ENCODE measurements around the gene ACOX2. TPM values are rescaled to one million over a fixed set of nuclear protein-coding genes. Genes with fewer than 3 reads are reported as not detected.

ACOX2 gene
- total and polyA plus RNA-seq, 7 experiments from 2014 or later = not detected

DNA sequence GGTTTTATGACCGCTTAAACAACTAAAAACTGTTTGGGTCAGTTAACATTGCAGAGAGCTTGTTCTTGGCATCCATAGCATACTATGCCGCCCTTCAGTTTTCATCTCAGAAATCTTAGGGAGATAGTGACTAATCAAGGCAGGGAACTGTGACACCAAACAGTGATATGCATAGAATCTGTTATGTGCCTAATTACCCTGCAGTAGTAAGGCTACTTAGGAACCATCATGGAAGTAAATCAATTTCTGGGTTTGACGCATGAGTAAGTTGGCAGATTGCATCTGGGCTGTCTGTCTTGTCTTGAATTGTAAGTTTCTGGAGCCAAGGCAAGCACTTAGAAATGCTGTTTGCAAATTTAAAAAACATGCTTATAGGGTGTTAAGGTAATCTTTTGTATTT is 22.6 kb downstream of the ACOX2 start:
- H3K27ac Mint-ChIP-seq = no peak overlapping the region
- ATAC-seq = no peak
- CTCF ChIA-PET = no interaction called here
- Histone ChIP-seq H3K9me3 (ENCODE audit: control insufficient read depth in 2 of 3, low read length in 3 of 3) (no peaks in the 10 kb centered on the region), H3K4me3 (ENCODE audit: low read length) (no peak overlapping the region), H3K36me3 (ENCODE audit: control insufficient read depth in 2 of 3, insufficient read depth in 3 of 3, low read length in 3 of 3) (no peaks in the 10 kb centered on the region), H3K4me1 (ENCODE audit: control insufficient read depth in 2 of 2, insufficient read depth in 2 of 2, low read length in 2 of 2) (no peaks in the 10 kb centered on the region), H3K27ac (ENCODE audit: low read depth, low read length) (no peak overlapping the region), H3K27me3 (ENCODE audit: control insufficient read depth in 2 of 2, insufficient read depth in 2 of 2, low read length in 2 of 2) (no peaks in the 10 kb centered on the region)
- POLR2A ChIA-PET = no interaction called here
- H3K36me3 Mint-ChIP-seq = peaks cover 0 to 7% (median 0%) of the 10 kb centered on the region in 5 donors
- H3K9me3 Mint-ChIP-seq = no peaks in the 10 kb centered on the region
- H3K4me3 Mint-ChIP-seq = no peak overlapping the region
- no peak for DNase-seq
- H3K27me3 Mint-ChIP-seq = peaks cover 0 to 10% (median 0%) of the 10 kb centered on the region in 5 donors
- no peaks in the 10 kb centered on the region for H3K4me1 Mint-ChIP-seq
- intact Hi-C loops (cut with micrococcal nuclease) = no loop called here

GRCh38 chr3:58508437-58508836 is 28.6 kb downstream of the ACOX2 start:
- H3K9me3 Mint-ChIP-seq = no peaks in the 10 kb centered on the region
- Histone ChIP-seq H3K27me3 (ENCODE audit: control insufficient read depth in 2 of 2, insufficient read depth in 2 of 2, low read length in 2 of 2) (no peaks in the 10 kb centered on the region), H3K4me3 (ENCODE audit: low read length) (no peak overlapping the region), H3K27ac (ENCODE audit: low read depth, low read length) (no peak overlapping the region), H3K4me1 (ENCODE audit: control insufficient read depth in 2 of 2, insufficient read depth in 2 of 2, low read length in 2 of 2) (no peaks in the 10 kb centered on the region), H3K36me3 (ENCODE audit: control insufficient read depth in 2 of 3, insufficient read depth in 3 of 3, low read length in 3 of 3) (no peaks in the 10 kb centered on the region), H3K9me3 (ENCODE audit: control insufficient read depth in 2 of 3, low read length in 3 of 3) (no peaks in the 10 kb centered on the region)
- intact Hi-C loops (cut with micrococcal nuclease) = no loop called here
- POLR2A ChIA-PET = no interaction called here
- no peak for ATAC-seq
- H3K36me3 Mint-ChIP-seq = peaks cover 0 to 12% (median 0%) of the 10 kb centered on the region in 5 donors
- H3K27ac Mint-ChIP-seq = no peak overlapping the region
- CTCF ChIA-PET = no interaction called here
- H3K4me3 Mint-ChIP-seq = no peak overlapping the region
- no peaks in the 10 kb centered on the region for H3K27me3 Mint-ChIP-seq
- peaks cover 0 to 8% (median 0%) of the 10 kb centered on the region in 7 donors for H3K4me1 Mint-ChIP-seq
- no peak for DNase-seq

DNA sequence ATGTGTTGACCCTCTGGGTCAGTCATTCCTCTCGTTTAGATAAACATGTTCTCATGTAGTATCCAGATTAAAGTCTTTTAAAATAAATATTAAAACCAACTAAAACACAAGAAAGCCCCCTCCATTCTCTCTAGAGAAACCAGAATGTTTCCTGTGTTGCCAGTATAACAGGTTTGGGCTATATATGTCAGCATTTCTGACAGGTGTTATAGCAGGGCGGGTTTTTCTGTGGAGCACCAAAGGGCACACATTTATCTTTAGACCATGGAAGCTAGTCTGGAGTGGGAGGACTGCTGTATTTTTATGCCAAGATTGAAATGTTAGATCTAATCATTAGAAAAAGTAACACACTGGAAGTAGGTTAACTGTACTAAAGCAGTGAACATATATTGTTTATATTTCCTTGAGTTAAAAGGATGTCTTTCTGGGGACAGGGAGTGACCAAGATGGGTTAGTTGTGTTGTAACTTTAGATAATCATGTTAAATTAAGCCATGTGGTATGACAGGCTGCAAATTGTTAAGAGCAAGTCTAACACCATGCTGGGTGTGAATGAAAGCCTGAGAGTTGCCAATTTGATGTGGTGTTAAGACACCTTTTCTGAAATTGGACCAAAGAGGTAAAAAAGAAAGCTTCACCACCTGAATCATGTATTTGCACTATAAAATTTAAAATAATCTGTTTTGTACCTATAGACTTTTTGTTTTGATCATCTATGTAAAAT is 29.5 kb downstream of the ACOX2 start:
- Mint-ChIP-seq H3K4me3 (no peak overlapping the region), H3K36me3 (peaks cover 0 to 18% (median 1%) of the 10 kb centered on the region in 5 donors), H3K9me3 (no peaks in the 10 kb centered on the region), H3K27ac (no peak overlapping the region), H3K4me1 (peaks cover 0 to 10% (median 4%) of the 10 kb centered on the region in 7 donors), H3K27me3 (no peaks in the 10 kb centered on the region)
- ChIA-PET CTCF (no interaction called here), POLR2A (no interaction called here)
- intact Hi-C loops (cut with micrococcal nuclease) = no loop called here
- Histone ChIP-seq H3K27me3 (ENCODE audit: control insufficient read depth in 2 of 2, insufficient read depth in 2 of 2, low read length in 2 of 2) (no peaks in the 10 kb centered on the region), H3K9me3 (ENCODE audit: control insufficient read depth in 2 of 3, low read length in 3 of 3) (no peaks in the 10 kb centered on the region), H3K4me3 (ENCODE audit: low read length) (no peak overlapping the region), H3K36me3 (ENCODE audit: control insufficient read depth in 2 of 3, insufficient read depth in 3 of 3, low read length in 3 of 3) (peaks cover 0 to 1% (median 0%) of the 10 kb centered on the region in 3 experiments), H3K4me1 (ENCODE audit: control insufficient read depth in 2 of 2, insufficient read depth in 2 of 2, low read length in 2 of 2) (no peaks in the 10 kb centered on the region), H3K27ac (ENCODE audit: low read depth, low read length) (no peak overlapping the region)
- ATAC-seq = no peak
- no peak for DNase-seq

GRCh38 chr3:58502872-58503271 is 34.1 kb downstream of the ACOX2 start:
- H3K4me3 ChIP-seq (ENCODE audit: low read length) = no peak overlapping the region
- peaks cover 0 to 10% (median 9%) of the 10 kb centered on the region in 3 experiments for H3K36me3 ChIP-seq (ENCODE audit: control insufficient read depth in 2 of 3, insufficient read depth in 3 of 3, low read length in 3 of 3)
- Mint-ChIP-seq H3K4me3 (no peak overlapping the region), H3K27me3 (no peaks in the 10 kb centered on the region), H3K4me1 (peaks cover 0 to 29% (median 19%) of the 10 kb centered on the region in 7 donors), H3K9me3 (no peaks in the 10 kb centered on the region), H3K27ac (no peak overlapping the region), H3K36me3 (peaks cover 4 to 42% (median 13%) of the 10 kb centered on the region in 5 donors)
- DNase-seq (no peak), ATAC-seq (no peak)
- no peaks in the 10 kb centered on the region for H3K27me3 ChIP-seq (ENCODE audit: control insufficient read depth in 2 of 2, insufficient read depth in 2 of 2, low read length in 2 of 2)
- ChIA-PET POLR2A (no interaction called here), CTCF (interaction anchor here (0.8 kb wide), 1 partner anchor 167 kb away, joined by 3 read pairs; no protein-coding TSS in a partner anchor)
- H3K27ac ChIP-seq (ENCODE audit: low read depth, low read length) = no peak overlapping the region
- H3K4me1 ChIP-seq (ENCODE audit: control insufficient read depth in 2 of 2, insufficient read depth in 2 of 2, low read length in 2 of 2) = no peaks in the 10 kb centered on the region
- intact Hi-C loops (cut with micrococcal nuclease) = no loop called here
- H3K9me3 ChIP-seq (ENCODE audit: control insufficient read depth in 2 of 3, low read length in 3 of 3) = no peaks in the 10 kb centered on the region

- Mint-ChIP-seq H3K4me1 (peaks cover 34 to 80% (median 67%) of the 10 kb centered on the region in 7 donors), H3K27ac (peak overlapping the region in 1 of 9 donors; percentile 11), H3K4me3 (peak overlapping the region in 2 of 10 donors; percentile 6 to 32), H3K27me3 (peaks cover 0 to 8% (median 0%) of the 10 kb centered on the region in 5 donors), H3K9me3 (no peaks in the 10 kb centered on the region), H3K36me3 (peaks cover 4 to 29% (median 16%) of the 10 kb centered on the region in 5 donors)
- ATAC-seq (no peak), DNase-seq (no peak)
- no peak overlapping the region for H3K4me3 ChIP-seq (ENCODE audit: low read length)
- intact Hi-C loops (cut with micrococcal nuclease) = no loop called here
- no peaks in the 10 kb centered on the region for H3K27me3 ChIP-seq (ENCODE audit: control insufficient read depth in 2 of 2, insufficient read depth in 2 of 2, low read length in 2 of 2)
- peaks cover 0 to 9% (median 6%) of the 10 kb centered on the region in 3 experiments for H3K36me3 ChIP-seq (ENCODE audit: control insufficient read depth in 2 of 3, insufficient read depth in 3 of 3, low read length in 3 of 3)
- peaks cover 19 to 25% of the 10 kb centered on the region in 2 donors for H3K4me1 ChIP-seq (ENCODE audit: control insufficient read depth in 2 of 2, insufficient read depth in 2 of 2, low read length in 2 of 2)
- CTCF ChIA-PET = no interaction called here
- H3K27ac ChIP-seq (ENCODE audit: low read depth, low read length) = no peak overlapping the region
- H3K9me3 ChIP-seq (ENCODE audit: control insufficient read depth in 2 of 3, low read length in 3 of 3) = no peaks in the 10 kb centered on the region
- POLR2A ChIA-PET = no interaction called here
Observed at GRCh38 chr3:58497097-58497496, 39.9 kb downstream of the ACOX2 start.

- no peak overlapping the region for H3K27ac ChIP-seq (ENCODE audit: low read depth, low read length)
- ChIA-PET POLR2A (interaction anchor here (1.7 kb wide), 1 partner anchor 190 kb away, joined by 4 read pairs; the partner anchor contains the start of genes HTD2 and RPP14), CTCF (no interaction called here)
- no peak overlapping the region for H3K4me3 ChIP-seq (ENCODE audit: low read length)
- H3K4me1 ChIP-seq (ENCODE audit: control insufficient read depth in 2 of 2, insufficient read depth in 2 of 2, low read length in 2 of 2) = peaks cover 20 to 25% of the 10 kb centered on the region in 2 donors
- H3K4me3 Mint-ChIP-seq = peak overlapping the region in 4 of 10 donors; percentile 1 to 92 (median 56)
- no peaks in the 10 kb centered on the region for H3K9me3 ChIP-seq (ENCODE audit: control insufficient read depth in 2 of 3, low read length in 3 of 3)
- peaks cover 4 to 23% (median 16%) of the 10 kb centered on the region in 5 donors for H3K36me3 Mint-ChIP-seq
- H3K4me1 Mint-ChIP-seq = peaks cover 38 to 78% (median 69%) of the 10 kb centered on the region in 7 donors
- H3K36me3 ChIP-seq (ENCODE audit: control insufficient read depth in 2 of 3, insufficient read depth in 3 of 3, low read length in 3 of 3) = peaks cover 0 to 3% (median 3%) of the 10 kb centered on the region in 3 experiments
- no peaks in the 10 kb centered on the region for H3K9me3 Mint-ChIP-seq
- peaks cover 0 to 11% (median 0%) of the 10 kb centered on the region in 5 donors for H3K27me3 Mint-ChIP-seq
- ATAC-seq (no peak), DNase-seq (no peak)
- intact Hi-C loops (cut with micrococcal nuclease) = no loop called here
- no peaks in the 10 kb centered on the region for H3K27me3 ChIP-seq (ENCODE audit: control insufficient read depth in 2 of 2, insufficient read depth in 2 of 2, low read length in 2 of 2)
- peak overlapping the region in 3 of 9 donors; percentile 7 to 15 (median 11) for H3K27ac Mint-ChIP-seq
Observed at GRCh38 chr3:58496206-58496857, 40.7 kb downstream of the ACOX2 start.
